HG03108 (cell line): Measurements from ENCODE around the gene RXFP1.

Experiments
- ATAC-seq: cut with Tn5 transposase; IDR thresholded peaks from one replicate; pipeline ENCODE4 v1.9.1; 2021; ENCODE audit warnings: moderate library complexity; ENCODE audit not compliant: unreplicated experiment

Gene RXFP1

GRCh38 chr4:158540125-158540907 lies 18.6 kb downstream of the RXFP1 start:
- ATAC-seq: no peak

DNA sequence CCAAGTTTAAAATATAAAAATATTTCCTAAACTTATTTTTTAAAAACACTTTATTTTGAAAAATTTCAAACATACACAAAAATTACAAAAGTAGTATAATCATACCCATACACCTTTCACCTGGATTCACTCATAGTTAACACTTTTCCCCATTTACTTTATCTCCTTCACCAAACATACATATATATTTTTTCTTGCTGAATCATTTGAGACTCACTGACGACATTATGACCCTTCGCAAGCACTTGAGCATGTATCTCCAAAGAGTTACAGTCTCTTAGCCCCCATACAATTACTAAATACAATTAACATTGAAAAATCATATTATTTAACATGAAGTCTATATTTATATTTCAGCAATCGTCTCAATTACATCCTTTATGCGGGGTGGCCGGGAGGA lies 19.8 kb downstream of the RXFP1 start:
- no peak for ATAC-seq

GRCh38 chr4:158543191-158543590 lies 21.5 kb downstream of the RXFP1 start:
- no peak for ATAC-seq

DNA sequence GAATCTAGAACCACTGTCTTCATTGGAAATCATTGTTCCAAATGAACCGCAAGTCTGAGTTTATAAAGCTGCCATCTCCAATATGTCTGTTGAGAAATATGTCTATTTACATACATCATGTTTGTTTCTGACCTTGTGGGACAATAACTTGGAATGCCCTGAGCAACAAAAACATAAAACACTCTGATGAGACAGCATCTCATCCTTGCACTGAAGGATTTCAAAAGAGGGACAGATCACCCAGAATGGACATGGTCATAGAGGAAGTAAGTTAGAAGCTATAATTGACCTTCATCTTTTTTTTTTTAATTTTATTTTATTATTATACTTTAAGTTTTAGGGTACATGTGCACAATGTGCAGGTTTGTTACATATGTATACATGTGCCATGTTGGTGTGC lies 22.5 kb downstream of the RXFP1 start:
- ATAC-seq: no peak

DNA sequence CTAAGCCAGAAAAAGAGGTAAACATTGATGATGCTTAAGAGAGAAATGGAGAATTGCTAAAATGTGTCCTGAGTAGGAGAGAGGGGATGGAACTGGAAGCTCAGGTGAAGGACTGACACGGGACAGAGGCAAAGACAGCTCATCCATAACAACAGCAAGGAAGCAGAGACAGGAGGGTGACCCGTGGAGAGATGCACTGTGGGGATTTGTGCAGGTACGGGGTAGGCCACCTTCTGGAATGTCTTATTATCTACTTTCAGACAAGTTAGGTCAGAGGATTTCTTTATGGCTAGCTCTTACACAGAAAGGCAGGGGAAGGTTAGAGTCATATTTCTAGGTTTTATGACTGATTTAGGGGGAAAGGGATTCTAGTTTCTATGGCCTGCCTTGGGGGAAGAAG lies 31.7 kb downstream of the RXFP1 start:
- ATAC-seq: no peak

DNA sequence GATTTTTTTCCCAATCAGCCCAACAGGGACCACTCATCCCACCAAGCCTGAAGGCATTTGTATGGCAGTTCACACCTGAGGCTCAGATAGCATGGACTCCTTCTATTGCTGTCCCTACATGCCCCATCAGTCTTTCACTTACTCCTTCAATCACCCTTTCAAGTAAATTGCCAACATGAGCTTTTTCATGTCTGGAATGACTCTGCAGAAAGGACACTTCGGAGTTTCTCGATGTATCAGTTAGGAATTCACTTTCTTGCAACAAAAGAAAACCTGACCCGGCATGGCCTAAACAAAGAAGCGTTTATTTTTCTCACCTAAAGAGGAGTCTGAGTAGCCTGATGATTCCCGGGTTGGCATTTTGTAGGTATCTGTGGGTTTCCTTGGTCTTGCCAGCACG lies 38.6 kb downstream of the RXFP1 start:
- ATAC-seq: no peak

GRCh38 chr4:158566860-158567259 lies 45.2 kb downstream of the RXFP1 start:
- ATAC-seq: no peak

DNA sequence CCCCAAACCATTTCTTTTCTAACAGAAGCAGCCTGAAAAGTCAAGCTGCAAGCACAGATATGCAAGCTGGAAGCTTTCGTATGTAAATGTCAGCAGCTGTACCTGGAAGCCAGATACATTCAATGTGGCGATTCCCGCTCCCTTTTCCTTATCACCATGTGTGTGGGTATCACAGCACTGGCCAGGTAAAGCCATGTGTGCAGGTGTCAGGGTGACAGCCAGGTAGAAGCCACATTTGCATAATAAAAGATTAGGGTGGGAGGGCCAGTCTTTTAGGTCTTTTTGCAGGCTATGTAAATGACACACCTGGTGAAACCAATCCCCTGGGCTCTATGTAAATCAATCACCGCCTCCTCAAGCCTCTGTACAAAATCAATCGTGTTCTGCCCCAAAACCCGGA lies 50.1 kb downstream of the RXFP1 start:
- ATAC-seq: no peak

- ATAC-seq: no peak
These were observed 50.9 kb downstream of the RXFP1 start for GRCh38 chr4:158572608-158573007.

- no peak for ATAC-seq
These were observed 56.8 kb downstream of the RXFP1 start for GRCh38 chr4:158578476-158578875.

DNA sequence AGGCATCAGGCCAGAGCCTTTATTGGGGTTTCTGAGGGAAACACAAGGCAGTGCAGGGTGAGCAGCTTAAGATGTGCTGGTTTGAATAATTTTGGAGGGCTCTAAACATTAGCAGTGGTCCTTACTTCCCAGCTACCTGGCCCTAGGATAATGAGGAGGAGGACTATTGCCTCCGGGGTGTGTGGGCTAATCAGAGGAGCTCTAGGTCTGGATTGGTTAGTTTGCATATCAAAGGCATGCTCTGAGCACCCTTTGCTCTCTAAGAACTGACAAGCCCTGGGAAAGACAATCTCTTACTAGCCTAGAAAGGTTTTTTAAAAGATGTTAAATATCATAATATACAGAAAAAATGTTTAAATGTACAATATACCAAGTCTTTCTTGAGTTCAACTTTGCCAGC lies 58.4 kb downstream of the RXFP1 start:
- ATAC-seq: no peak

DNA sequence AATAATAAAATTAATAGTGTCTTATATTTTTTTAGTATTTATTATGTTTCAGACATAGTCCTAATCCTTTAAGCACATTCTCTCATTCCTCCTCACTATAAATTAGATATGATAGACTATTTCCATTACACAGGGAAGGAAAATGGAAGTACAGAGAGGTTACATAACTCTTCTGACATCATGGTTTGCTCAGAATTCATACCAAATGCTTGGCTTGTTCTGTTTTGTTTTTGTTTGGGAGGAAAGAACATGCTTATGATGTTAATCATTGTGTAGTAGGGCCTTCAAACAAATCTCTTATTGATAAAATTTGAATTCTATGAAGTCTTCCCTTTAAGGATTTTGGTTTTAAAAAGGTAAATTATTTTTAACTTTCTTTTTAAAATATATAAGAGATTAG lies 59.5 kb downstream of the RXFP1 start:
- ATAC-seq: no peak

DNA sequence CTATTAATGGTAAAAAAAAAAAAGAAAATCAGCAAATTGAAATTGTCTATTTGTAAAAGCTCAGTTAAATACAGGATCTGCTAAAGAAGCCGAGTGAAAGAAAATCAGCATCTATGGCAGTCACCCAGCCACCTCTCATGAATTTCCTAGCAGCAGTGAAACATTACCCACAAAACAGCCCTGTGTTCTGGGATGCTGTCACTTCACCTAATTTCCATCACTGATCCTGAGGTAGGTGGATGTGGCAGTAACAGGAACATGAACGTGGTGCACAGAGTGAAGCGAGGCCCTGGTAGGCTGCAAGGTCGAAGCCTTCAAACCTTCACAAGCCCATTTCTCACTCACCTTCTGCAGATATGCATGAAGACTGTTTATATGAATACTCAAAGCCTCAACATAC lies 65.2 kb downstream of the RXFP1 start:
- ATAC-seq: no peak

- ATAC-seq: no peak
These were observed 66.6 kb downstream of the RXFP1 start for GRCh38 chr4:158588285-158588684.

GRCh38 chr4:158588777-158589176 lies 67.1 kb downstream of the RXFP1 start:
- no peak for ATAC-seq

GRCh38 chr4:158590306-158590705 lies 68.6 kb downstream of the RXFP1 start:
- no peak for ATAC-seq

DNA sequence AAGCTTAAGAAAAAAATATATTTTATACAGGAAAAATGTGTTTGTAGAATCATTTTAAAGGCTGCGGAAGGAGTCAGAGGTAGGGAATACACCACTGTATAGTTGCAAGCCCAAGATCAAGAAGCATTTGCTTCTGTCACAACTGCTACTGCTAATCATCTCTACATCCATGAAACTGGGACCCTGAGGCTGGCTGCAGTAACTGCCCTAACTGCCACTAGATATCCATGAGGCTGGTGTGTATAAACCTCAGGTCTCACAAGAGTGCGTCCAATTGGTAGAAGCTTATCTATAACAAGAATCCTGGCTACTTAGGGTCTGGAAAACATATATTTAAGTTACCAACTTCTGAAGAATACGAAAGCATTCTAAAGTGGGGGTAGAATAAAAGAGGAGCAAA lies 69.1 kb downstream of the RXFP1 start:
- ATAC-seq: no peak

- no peak for ATAC-seq
These were observed 76.4 kb downstream of the RXFP1 start for GRCh38 chr4:158597879-158598596.

DNA sequence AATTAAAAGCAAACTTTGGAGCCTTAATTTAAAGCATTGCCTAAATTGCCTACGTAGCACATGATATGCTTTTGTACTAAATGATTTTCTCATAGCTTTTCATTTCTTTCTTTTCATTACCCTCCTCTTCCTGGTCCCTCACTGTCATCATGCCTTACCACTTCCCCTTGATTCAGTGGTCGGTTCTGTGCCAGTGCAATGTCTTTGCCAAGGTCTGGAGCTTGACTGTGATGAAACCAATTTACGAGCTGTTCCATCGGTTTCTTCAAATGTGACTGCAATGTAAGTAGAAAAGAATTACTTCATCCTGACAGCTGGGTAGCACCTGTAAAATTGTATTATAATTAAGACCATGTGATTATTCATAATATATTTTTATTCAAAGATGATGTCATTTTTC lies 77.5 kb downstream of the RXFP1 start:
- no peak for ATAC-seq

- no peak for ATAC-seq
These were observed 78.2 kb downstream of the RXFP1 start for GRCh38 chr4:158599765-158600498.

DNA sequence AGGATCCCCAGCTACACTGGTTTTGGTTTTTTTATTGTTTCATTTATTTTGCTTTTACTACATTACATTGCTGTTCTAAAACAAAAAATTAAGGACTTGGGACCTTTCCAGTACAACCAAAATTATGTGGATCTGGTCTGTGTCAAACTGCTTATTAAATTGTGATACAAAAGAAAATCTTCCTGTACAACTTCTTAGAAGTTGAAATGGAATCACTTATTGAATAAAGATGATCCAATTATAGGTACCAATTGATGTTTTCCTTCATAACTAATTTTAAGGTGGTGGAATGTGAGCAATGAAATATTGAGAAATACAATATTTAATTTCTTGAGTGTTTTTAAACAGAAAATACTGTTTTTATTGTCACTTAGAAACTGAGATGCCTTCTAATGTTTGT lies 82.7 kb downstream of the RXFP1 start:
- no peak for ATAC-seq

GRCh38 chr4:158605393-158605792 lies 83.7 kb downstream of the RXFP1 start:
- no peak for ATAC-seq
